ENCODE data around the gene SPTB. TPM values are rescaled to one million over a fixed set of nuclear protein-coding genes. Genes with fewer than 3 reads are reported as not detected.
A peak's percentile ranks its signal among the peaks of the same experiment; 100 is the strongest.

SPTB gene
- polyA plus RNA-seq (2013, experiment 1 of 2), result 0.39 TPM
- 0.43 TPM for polyA plus RNA-seq (2013, experiment 2 of 2)

GRCh38 chr14:64879635-64880220, at the start of gene SPTB:
SPTB (minus strand) TSS chr14:64879907; CDS start chr14:64823094, 56,813 bp downstream.
- peak within 1 kb of the TSS; percentile 68 for H2AK5ac ChIP-seq (ENCODE audit: low read depth, low read length)
- H2BK15ac ChIP-seq (ENCODE audit: low read length), result peak within 1 kb of the TSS; percentile 51
- H3K27ac ChIP-seq (replicated peaks; ENCODE audit: low read length), result no peak within 1 kb of the TSS
- no peak within 1 kb of the TSS for H2BK120ac ChIP-seq (ENCODE audit: low read depth, low read length)
- H2AFZ ChIP-seq (ENCODE audit: low read length), result peak within 1 kb of the TSS; percentile 93
- no peak within 1 kb of the TSS for H2BK5ac ChIP-seq (ENCODE audit: low read length)
- no peaks in the 10 kb centered on the region for H3K9me3 ChIP-seq (replicated peaks in 1 of 2; ENCODE audit: control insufficient read depth in 2 of 2, insufficient read depth in 1 of 2, low read depth in 1 of 2, low read length in 2 of 2)
- no peak within 1 kb of the TSS for H4K91ac ChIP-seq (ENCODE audit: low read depth, low read length, poor library complexity)
- H3K14ac ChIP-seq (ENCODE audit: low read length), result peak within 1 kb of the TSS; percentile 75
- H4K8ac ChIP-seq (ENCODE audit: low read depth, low read length), result peak within 1 kb of the TSS; percentile 54
- H3K4me1 ChIP-seq (ENCODE audit: control insufficient read depth in 2 of 2, insufficient read depth in 1 of 2, low read depth in 1 of 2, low read length in 2 of 2), result peaks cover 0 to 5% of the 10 kb centered on the region in 2 donors
- H3K27me3 ChIP-seq (ENCODE audit: control insufficient read depth in 3 of 3, insufficient read depth in 3 of 3, low read depth in 1 of 3, low read length in 3 of 3), result peaks cover 5 to 97% (median 31%) of the 10 kb centered on the region in 3 experiments
- WGBS, 2 donors (ENCODE audit: extremely low coverage in 2 of 2, insufficient read length in 2 of 2, insufficient replicate concordance in 1 of 2), result no CpG with 5 or more reads among the region's 61 CpGs
- no peaks in the 10 kb centered on the region for H3K79me1 ChIP-seq (ENCODE audit: low read depth, low read length)
- H3K9ac ChIP-seq (ENCODE audit: low read depth, low read length, poor library complexity), result peak within 1 kb of the TSS; percentile 73
- H3K18ac ChIP-seq (ENCODE audit: low read length), result peak within 1 kb of the TSS; percentile 73
- H3K4me2 ChIP-seq (ENCODE audit: insufficient read depth, low read length, poor library complexity, severe bottlenecking), result peak within 1 kb of the TSS; percentile 85
- no peak within 1 kb of the TSS for H3K4ac ChIP-seq (ENCODE audit: low read length)
- H3K4me3 ChIP-seq (ENCODE audit: low read length in 2 of 2), result peak within 1 kb of the TSS; percentile 40 to 73
- H3K36me3 ChIP-seq (replicated peaks in 1 of 2; ENCODE audit: control insufficient read depth in 2 of 2, insufficient read depth in 2 of 2, low read length in 2 of 2), result no peaks in the 10 kb centered on the region
- H3K23ac ChIP-seq (ENCODE audit: low read depth, low read length, poor library complexity), result peak within 1 kb of the TSS; percentile 69
- DNase-seq (ENCODE audit: low spot score), result peak; percentile 27
- H2BK12ac ChIP-seq (ENCODE audit: low read length), result no peak within 1 kb of the TSS

GRCh38 chr14:64929014-64929359, 49.3 kb upstream of the SPTB start:
- H3K36me3 ChIP-seq (replicated peaks in 1 of 2; ENCODE audit: control insufficient read depth in 2 of 2, insufficient read depth in 2 of 2, low read length in 2 of 2), result peaks cover 8 to 99% of the 10 kb centered on the region in 2 donors

GRCh38 chr14:64928239-64929013, 48.7 kb upstream of the SPTB start:
- H2BK15ac ChIP-seq (ENCODE audit: low read length), result no peak overlapping the region
- no peak overlapping the region for H4K91ac ChIP-seq (ENCODE audit: low read depth, low read length, poor library complexity)
- H2AFZ ChIP-seq (ENCODE audit: low read length), result no peak overlapping the region
- no peak for DNase-seq (ENCODE audit: low spot score)
- no peaks in the 10 kb centered on the region for H3K27me3 ChIP-seq (ENCODE audit: control insufficient read depth in 3 of 3, insufficient read depth in 3 of 3, low read depth in 1 of 3, low read length in 3 of 3)
- no peak overlapping the region for H2AK5ac ChIP-seq (ENCODE audit: low read depth, low read length)
- H2BK120ac ChIP-seq (ENCODE audit: low read depth, low read length), result no peak overlapping the region
- H3K4me1 ChIP-seq (ENCODE audit: control insufficient read depth in 2 of 2, insufficient read depth in 1 of 2, low read depth in 1 of 2, low read length in 2 of 2), result peaks cover 0 to 13% of the 10 kb centered on the region in 2 donors
- H3K4me3 ChIP-seq (ENCODE audit: low read length in 2 of 2), result no peak overlapping the region
- no peak overlapping the region for H4K8ac ChIP-seq (ENCODE audit: low read depth, low read length)
- H3K27ac ChIP-seq (replicated peaks; ENCODE audit: low read length), result no peak overlapping the region
- H3K9ac ChIP-seq (ENCODE audit: low read depth, low read length, poor library complexity), result no peak overlapping the region
- H2BK5ac ChIP-seq (ENCODE audit: low read length), result no peak overlapping the region
- H3K4me2 ChIP-seq (ENCODE audit: insufficient read depth, low read length, poor library complexity, severe bottlenecking), result no peak overlapping the region
- no peak overlapping the region for H3K18ac ChIP-seq (ENCODE audit: low read length)
- 100% methylated on average over 1 of the region's 7 CpGs; no CpG with 5 or more reads in 1 of the 2 donors for WGBS, 2 donors (ENCODE audit: extremely low coverage in 2 of 2, insufficient read length in 2 of 2, insufficient replicate concordance in 1 of 2)
- no peak overlapping the region for H3K23ac ChIP-seq (ENCODE audit: low read depth, low read length, poor library complexity)
- no peaks in the 10 kb centered on the region for H3K79me1 ChIP-seq (ENCODE audit: low read depth, low read length)
- peaks cover 8 to 97% of the 10 kb centered on the region in 2 donors for H3K36me3 ChIP-seq (replicated peaks in 1 of 2; ENCODE audit: control insufficient read depth in 2 of 2, insufficient read depth in 2 of 2, low read length in 2 of 2)
- H2BK12ac ChIP-seq (ENCODE audit: low read length), result no peak overlapping the region
- H3K9me3 ChIP-seq (replicated peaks in 1 of 2; ENCODE audit: control insufficient read depth in 2 of 2, insufficient read depth in 1 of 2, low read depth in 1 of 2, low read length in 2 of 2), result no peaks in the 10 kb centered on the region
- H3K14ac ChIP-seq (ENCODE audit: low read length), result no peak overlapping the region
- H3K4ac ChIP-seq (ENCODE audit: low read length), result no peak overlapping the region

More at GRCh38 chr14:64929014-64929359, 49.3 kb upstream of the SPTB start:
- H3K79me1 ChIP-seq (ENCODE audit: low read depth, low read length), result no peaks in the 10 kb centered on the region
- no peaks in the 10 kb centered on the region for H3K27me3 ChIP-seq (ENCODE audit: control insufficient read depth in 3 of 3, insufficient read depth in 3 of 3, low read depth in 1 of 3, low read length in 3 of 3)
- no peaks in the 10 kb centered on the region for H3K9me3 ChIP-seq (replicated peaks in 1 of 2; ENCODE audit: control insufficient read depth in 2 of 2, insufficient read depth in 1 of 2, low read depth in 1 of 2, low read length in 2 of 2)
- no peak overlapping the region for H3K9ac ChIP-seq (ENCODE audit: low read depth, low read length, poor library complexity)
- H2AK5ac ChIP-seq (ENCODE audit: low read depth, low read length), result no peak overlapping the region
- H3K18ac ChIP-seq (ENCODE audit: low read length), result no peak overlapping the region
- H3K27ac ChIP-seq (replicated peaks; ENCODE audit: low read length), result no peak overlapping the region
- DNase-seq (ENCODE audit: low spot score), result no peak
- H4K8ac ChIP-seq (ENCODE audit: low read depth, low read length), result no peak overlapping the region
- no peak overlapping the region for H2BK120ac ChIP-seq (ENCODE audit: low read depth, low read length)
- no peak overlapping the region for H2BK5ac ChIP-seq (ENCODE audit: low read length)
- H2BK15ac ChIP-seq (ENCODE audit: low read length), result no peak overlapping the region
- H3K4me1 ChIP-seq (ENCODE audit: control insufficient read depth in 2 of 2, insufficient read depth in 1 of 2, low read depth in 1 of 2, low read length in 2 of 2), result peaks cover 0 to 13% of the 10 kb centered on the region in 2 donors
- H2AFZ ChIP-seq (ENCODE audit: low read length), result no peak overlapping the region
- H4K91ac ChIP-seq (ENCODE audit: low read depth, low read length, poor library complexity), result no peak overlapping the region
- H3K4ac ChIP-seq (ENCODE audit: low read length), result no peak overlapping the region
- H3K4me3 ChIP-seq (ENCODE audit: low read length in 2 of 2), result no peak overlapping the region
- no CpG with 5 or more reads among the region's 3 CpGs for WGBS, 2 donors (ENCODE audit: extremely low coverage in 2 of 2, insufficient read length in 2 of 2, insufficient replicate concordance in 1 of 2)
- H2BK12ac ChIP-seq (ENCODE audit: low read length), result no peak overlapping the region
- no peak overlapping the region for H3K4me2 ChIP-seq (ENCODE audit: insufficient read depth, low read length, poor library complexity, severe bottlenecking)
- H3K23ac ChIP-seq (ENCODE audit: low read depth, low read length, poor library complexity), result no peak overlapping the region
- H3K14ac ChIP-seq (ENCODE audit: low read length), result no peak overlapping the region

GRCh38 chr14:64927031-64927430, 47.3 kb upstream of the SPTB start:
- WGBS, 2 donors (ENCODE audit: extremely low coverage in 2 of 2, insufficient read length in 2 of 2, insufficient replicate concordance in 1 of 2), result no CpG with 5 or more reads among the region's 3 CpGs
- no peaks in the 10 kb centered on the region for H3K79me1 ChIP-seq (ENCODE audit: low read depth, low read length)
- H2BK12ac ChIP-seq (ENCODE audit: low read length), result no peak overlapping the region
- no peak overlapping the region for H3K27ac ChIP-seq (replicated peaks; ENCODE audit: low read length)
- H4K91ac ChIP-seq (ENCODE audit: low read depth, low read length, poor library complexity), result no peak overlapping the region
- H3K18ac ChIP-seq (ENCODE audit: low read length), result no peak overlapping the region
- H3K36me3 ChIP-seq (replicated peaks in 1 of 2; ENCODE audit: control insufficient read depth in 2 of 2, insufficient read depth in 2 of 2, low read length in 2 of 2), result peaks cover 8 to 83% of the 10 kb centered on the region in 2 donors
- no peak overlapping the region for H3K14ac ChIP-seq (ENCODE audit: low read length)
- no peak overlapping the region for H2AK5ac ChIP-seq (ENCODE audit: low read depth, low read length)
- H2AFZ ChIP-seq (ENCODE audit: low read length), result no peak overlapping the region
- no peak overlapping the region for H3K4me2 ChIP-seq (ENCODE audit: insufficient read depth, low read length, poor library complexity, severe bottlenecking)
- H3K4me3 ChIP-seq (ENCODE audit: low read length in 2 of 2), result no peak overlapping the region
- no peak overlapping the region for H4K8ac ChIP-seq (ENCODE audit: low read depth, low read length)
- H2BK15ac ChIP-seq (ENCODE audit: low read length), result no peak overlapping the region
- no peak for DNase-seq (ENCODE audit: low spot score)
- no peaks in the 10 kb centered on the region for H3K9me3 ChIP-seq (replicated peaks in 1 of 2; ENCODE audit: control insufficient read depth in 2 of 2, insufficient read depth in 1 of 2, low read depth in 1 of 2, low read length in 2 of 2)
- peaks cover 0 to 9% of the 10 kb centered on the region in 2 donors for H3K4me1 ChIP-seq (ENCODE audit: control insufficient read depth in 2 of 2, insufficient read depth in 1 of 2, low read depth in 1 of 2, low read length in 2 of 2)
- H3K23ac ChIP-seq (ENCODE audit: low read depth, low read length, poor library complexity), result no peak overlapping the region
- no peak overlapping the region for H2BK120ac ChIP-seq (ENCODE audit: low read depth, low read length)
- H3K27me3 ChIP-seq (ENCODE audit: control insufficient read depth in 3 of 3, insufficient read depth in 3 of 3, low read depth in 1 of 3, low read length in 3 of 3), result no peaks in the 10 kb centered on the region
- no peak overlapping the region for H3K9ac ChIP-seq (ENCODE audit: low read depth, low read length, poor library complexity)
- no peak overlapping the region for H2BK5ac ChIP-seq (ENCODE audit: low read length)
- no peak overlapping the region for H3K4ac ChIP-seq (ENCODE audit: low read length)
